ENCODE results near the gene CDH22.

The CDH22 gene

GRCh38 chr20:46133886-46134654 is 174.2 kb downstream of the CDH22 start:
- DNase-seq, result no peak

GRCh38 chr20:46132705-46133120 is 175.6 kb downstream of the CDH22 start:
- DNase-seq, result peak in 5 of 6 experiments; percentile 16 to 41 (median 24)

- no peak for DNase-seq
These were observed 176.9 kb downstream of the CDH22 start for GRCh38 chr20:46131396-46131795.

GRCh38 chr20:46130534-46130933 is 177.8 kb downstream of the CDH22 start:
- DNase-seq, result no peak

- DNase-seq, result no peak
These were observed 178.3 kb downstream of the CDH22 start for GRCh38 chr20:46129955-46130481.

- no peak for DNase-seq
These were observed 179.8 kb downstream of the CDH22 start for GRCh38 chr20:46128310-46129151.

GRCh38 chr20:46127396-46128010 is 180.8 kb downstream of the CDH22 start:
- no peak for DNase-seq

GRCh38 chr20:46126440-46127056 is 181.8 kb downstream of the CDH22 start:
- no peak for DNase-seq

Data from stimulated activated naive CD4-positive, alpha-beta T cell (primary cell).